Measurements from ENCODE around the gene TXNDC5. TPM values are rescaled to one million over a fixed set of nuclear protein-coding genes. Genes with fewer than 3 reads are reported as not detected.
A peak's percentile ranks its signal among the peaks of the same experiment; 100 is the strongest.

Gene TXNDC5
- total and polyA plus RNA-seq, 4 donors, result 50.2 to 273 (median 160) TPM

GRCh38 chr6:7905416-7905815 lies 5.2 kb downstream of the TXNDC5 start:
- TF ChIP-seq SP1 (IDR thresholded peaks at IDR 0.05) (no peak), ATF3 (IDR thresholded peaks at IDR 0.05) (no peak), GABPA (IDR thresholded peaks at IDR 0.05 in 1 of 2, conservative IDR thresholded peaks at IDR 0.05 in 1 of 2) (no peak), JUND (IDR thresholded peaks at IDR 0.05) (no peak), EGR1 (IDR thresholded peaks at IDR 0.05; ENCODE audit: low read depth in 2 of 2) (no peak), ZBTB33 (IDR thresholded peaks at IDR 0.05) (no peak), HNF4A (conservative IDR thresholded peaks at IDR 0.05) (no peak), HNF4G (IDR thresholded peaks at IDR 0.05) (no peak), YY1 (IDR thresholded peaks at IDR 0.05) (no peak), FOXA2 (IDR thresholded peaks at IDR 0.05) (no peak), NR2F2 (IDR thresholded peaks at IDR 0.05) (no peak)
- Histone ChIP-seq H3K9ac (ENCODE audit: low read depth in 1 of 2, low read length in 2 of 2) (no peak overlapping the region), H3K4me3 (ENCODE audit: low read depth in 1 of 3, low read length in 3 of 3) (no peak overlapping the region), H3K36me3 (ENCODE audit: control insufficient read depth in 4 of 4, insufficient read depth in 3 of 4, low read depth in 1 of 4, low read length in 3 of 4) (peaks cover 5 to 39% (median 27%) of the 10 kb centered on the region in 4 donors), H3K27me3 (ENCODE audit: control insufficient read depth in 4 of 4, insufficient read depth in 4 of 4, low read length in 3 of 4) (no peaks in the 10 kb centered on the region), H3K27ac (ENCODE audit: low read depth in 1 of 2, low read length in 2 of 2) (no peak overlapping the region), H3K9me3 (ENCODE audit: control insufficient read depth in 4 of 4, low read length in 3 of 4) (no peaks in the 10 kb centered on the region), H3K4me1 (ENCODE audit: control insufficient read depth in 4 of 4, insufficient read depth in 4 of 4, low read length in 3 of 4) (peaks cover 9 to 39% (median 23%) of the 10 kb centered on the region in 4 donors)
- 91% methylated on average over 2 of the region's 2 CpGs for WGBS
- DNase-seq (ENCODE audit: low spot score), result no peak

- 58% methylated on average over 5 of the region's 5 CpGs for WGBS
- Histone ChIP-seq H3K36me3 (ENCODE audit: control insufficient read depth in 4 of 4, insufficient read depth in 3 of 4, low read depth in 1 of 4, low read length in 3 of 4) (peaks cover 8 to 40% (median 28%) of the 10 kb centered on the region in 4 donors), H3K4me3 (ENCODE audit: low read depth in 1 of 3, low read length in 3 of 3) (no peak overlapping the region), H3K27ac (ENCODE audit: low read depth in 1 of 2, low read length in 2 of 2) (no peak overlapping the region), H3K4me1 (ENCODE audit: control insufficient read depth in 4 of 4, insufficient read depth in 4 of 4, low read length in 3 of 4) (peaks cover 9 to 45% (median 28%) of the 10 kb centered on the region in 4 donors), H3K9ac (ENCODE audit: low read depth in 1 of 2, low read length in 2 of 2) (no peak overlapping the region), H3K9me3 (ENCODE audit: control insufficient read depth in 4 of 4, low read length in 3 of 4) (no peaks in the 10 kb centered on the region), H3K27me3 (ENCODE audit: control insufficient read depth in 4 of 4, insufficient read depth in 4 of 4, low read length in 3 of 4) (no peaks in the 10 kb centered on the region)
- no peak for DNase-seq (ENCODE audit: low spot score)
- peak; percentile 6 to 63 for TF ChIP-seq RXRA (IDR thresholded peaks at IDR 0.05)
- no peak for TF ChIP-seq ATF3 (IDR thresholded peaks at IDR 0.05)
- peak in 1 of 2 donors; percentile 70 for TF ChIP-seq HNF4A (conservative IDR thresholded peaks at IDR 0.05)
These were observed 5.8 kb downstream of the TXNDC5 start for GRCh38 chr6:7904654-7905319.

GRCh38 chr6:7903673-7904072 lies 6.9 kb downstream of the TXNDC5 start:
- Histone ChIP-seq H3K9me3 (ENCODE audit: control insufficient read depth in 4 of 4, low read length in 3 of 4) (no peaks in the 10 kb centered on the region), H3K9ac (ENCODE audit: low read depth in 1 of 2, low read length in 2 of 2) (no peak overlapping the region), H3K27ac (ENCODE audit: low read depth in 1 of 2, low read length in 2 of 2) (no peak overlapping the region), H3K4me3 (ENCODE audit: low read depth in 1 of 3, low read length in 3 of 3) (no peak overlapping the region), H3K4me1 (ENCODE audit: control insufficient read depth in 4 of 4, insufficient read depth in 4 of 4, low read length in 3 of 4) (peaks cover 14 to 48% (median 30%) of the 10 kb centered on the region in 4 donors), H3K36me3 (ENCODE audit: control insufficient read depth in 4 of 4, insufficient read depth in 3 of 4, low read depth in 1 of 4, low read length in 3 of 4) (peaks cover 12 to 45% (median 30%) of the 10 kb centered on the region in 4 donors), H3K27me3 (ENCODE audit: control insufficient read depth in 4 of 4, insufficient read depth in 4 of 4, low read length in 3 of 4) (no peaks in the 10 kb centered on the region)
- 94% methylated on average over 3 of the region's 3 CpGs for WGBS
- DNase-seq (ENCODE audit: low spot score), result no peak
- TF ChIP-seq HNF4A (conservative IDR thresholded peaks at IDR 0.05) (no peak), ZBTB33 (IDR thresholded peaks at IDR 0.05) (no peak), RXRA (IDR thresholded peaks at IDR 0.05) (no peak), RAD21 (IDR thresholded peaks at IDR 0.05) (no peak), TAF1 (conservative IDR thresholded peaks at IDR 0.05) (no peak), NR2F2 (IDR thresholded peaks at IDR 0.05) (no peak), HNF4G (IDR thresholded peaks at IDR 0.05) (no peak), FOXA1 (IDR thresholded peaks at IDR 0.05) (no peak), YY1 (IDR thresholded peaks at IDR 0.05) (no peak), GABPA (IDR thresholded peaks at IDR 0.05 in 1 of 2, conservative IDR thresholded peaks at IDR 0.05 in 1 of 2) (no peak), FOXA2 (IDR thresholded peaks at IDR 0.05) (no peak), EGR1 (IDR thresholded peaks at IDR 0.05; ENCODE audit: low read depth in 2 of 2) (no peak), CTCF (IDR thresholded peaks at IDR 0.05; ENCODE audit: low read depth, low read length, missing input control) (no peak)

Measured in liver (tissue), 9 donors.